Esophagus mucosa (tissue), 1 donor: Measurements from ENCODE around the gene PTPRN2. TPM values are rescaled to one million over a fixed set of nuclear protein-coding genes. Genes with fewer than 3 reads are reported as not detected.
"Not testable (repeated sequence)": the region's sequence is repeated elsewhere in the genome, so short reads cannot be mapped to it uniquely, and the experiment has no call there.

Experiments used
- ATAC-seq: fragments of 200-7000 bp; cut with Tn5 transposase; one replicate; pipeline ENCODE4 v1.9.1; 2020
- total RNA-seq: library from RNA; stranded (reverse); gene quantifications from one replicate; pipeline ENCODE4 v1.2.4, GENCODE V29; 2023
- donor health status: DM: yes; HTN: yes; CAD: no.

The PTPRN2 gene
- total RNA-seq, 1 donor from 2014 or later: 0.44 TPM

GRCh38 chr7:158157460-158157859, 430.2 kb downstream of the PTPRN2 start:
- ATAC-seq: no peak

- ATAC-seq: peak; percentile 41
These were observed 436.4 kb downstream of the PTPRN2 start for GRCh38 chr7:158151273-158151672.

- ATAC-seq: no peak
These were observed 437.4 kb downstream of the PTPRN2 start for GRCh38 chr7:158150234-158150633.

- ATAC-seq: not testable (repeated sequence)
These were observed 440.2 kb downstream of the PTPRN2 start for GRCh38 chr7:158147431-158147830.

- no peak for ATAC-seq
These were observed 442.3 kb downstream of the PTPRN2 start for GRCh38 chr7:158145370-158145769.

- ATAC-seq: no peak
These were observed 444.2 kb downstream of the PTPRN2 start for GRCh38 chr7:158143196-158144120.

GRCh38 chr7:158142657-158143056, 445.0 kb downstream of the PTPRN2 start:
- ATAC-seq: no peak

GRCh38 chr7:158141806-158142518, 445.7 kb downstream of the PTPRN2 start:
- ATAC-seq: no peak

- no peak for ATAC-seq
These were observed 446.4 kb downstream of the PTPRN2 start for GRCh38 chr7:158141221-158141582.

GRCh38 chr7:158140538-158141220, 446.9 kb downstream of the PTPRN2 start:
- ATAC-seq: no peak

- ATAC-seq: no peak
These were observed 448.1 kb downstream of the PTPRN2 start for GRCh38 chr7:158139499-158139898.

GRCh38 chr7:158138329-158138597, 449.4 kb downstream of the PTPRN2 start:
- ATAC-seq: no peak

GRCh38 chr7:158137516-158138328, 449.9 kb downstream of the PTPRN2 start:
- ATAC-seq: no peak

GRCh38 chr7:158135931-158136330, 451.7 kb downstream of the PTPRN2 start:
- ATAC-seq: no peak

GRCh38 chr7:158134824-158135223, 452.8 kb downstream of the PTPRN2 start:
- no peak for ATAC-seq

GRCh38 chr7:158133515-158134271, 453.9 kb downstream of the PTPRN2 start:
- ATAC-seq: no peak

GRCh38 chr7:158133057-158133456, 454.6 kb downstream of the PTPRN2 start:
- no peak for ATAC-seq

- ATAC-seq: no peak
These were observed 457.6 kb downstream of the PTPRN2 start for GRCh38 chr7:158130023-158130409.

- ATAC-seq: no peak
These were observed 458.3 kb downstream of the PTPRN2 start for GRCh38 chr7:158129037-158130022.

GRCh38 chr7:158128572-158128971, 459.1 kb downstream of the PTPRN2 start:
- no peak for ATAC-seq

- no peak for ATAC-seq
These were observed 460.4 kb downstream of the PTPRN2 start for GRCh38 chr7:158127241-158127640.
